Prostate gland (tissue), 2 donors: ENCODE data around the gene CLIC1.

ENCODE experiments used
- POLR2A ChIP-seq: fragments of 450-650 bp; IDR thresholded peaks from one replicate; pipeline ENCODE4 v1.6.1; 2016; ENCODE audit warnings: antibody characterized with exemption, mild to moderate bottlenecking
- TF ChIP-seq, protein P1 (sequence below), 4 experiments: fragments of 200-600 bp in 2 of 4; fragments of 450-650 bp in 2 of 4; sonication (generic) in 2 of 4; IDR thresholded peaks; 1 replicate in 3 of 4; 2 replicates in 1 of 4; pipeline ENCODE4 v1.5.1; 2016 to 2019; ENCODE audit warnings: antibody characterized with exemption in 4 of 4, mild to moderate bottlenecking in 2 of 4, moderate library complexity in 2 of 4

- TF ChIP-seq POLR2A, result no peak
- TF ChIP-seq, protein P1, sequence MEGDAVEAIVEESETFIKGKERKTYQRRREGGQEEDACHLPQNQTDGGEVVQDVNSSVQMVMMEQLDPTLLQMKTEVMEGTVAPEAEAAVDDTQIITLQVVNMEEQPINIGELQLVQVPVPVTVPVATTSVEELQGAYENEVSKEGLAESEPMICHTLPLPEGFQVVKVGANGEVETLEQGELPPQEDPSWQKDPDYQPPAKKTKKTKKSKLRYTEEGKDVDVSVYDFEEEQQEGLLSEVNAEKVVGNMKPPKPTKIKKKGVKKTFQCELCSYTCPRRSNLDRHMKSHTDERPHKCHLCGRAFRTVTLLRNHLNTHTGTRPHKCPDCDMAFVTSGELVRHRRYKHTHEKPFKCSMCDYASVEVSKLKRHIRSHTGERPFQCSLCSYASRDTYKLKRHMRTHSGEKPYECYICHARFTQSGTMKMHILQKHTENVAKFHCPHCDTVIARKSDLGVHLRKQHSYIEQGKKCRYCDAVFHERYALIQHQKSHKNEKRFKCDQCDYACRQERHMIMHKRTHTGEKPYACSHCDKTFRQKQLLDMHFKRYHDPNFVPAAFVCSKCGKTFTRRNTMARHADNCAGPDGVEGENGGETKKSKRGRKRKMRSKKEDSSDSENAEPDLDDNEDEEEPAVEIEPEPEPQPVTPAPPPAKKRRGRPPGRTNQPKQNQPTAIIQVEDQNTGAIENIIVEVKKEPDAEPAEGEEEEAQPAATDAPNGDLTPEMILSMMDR (IDR thresholded peaks at IDR 0.05), result no peak
Measured at GRCh38 chr6:31740397-31741223, 4.3 kb upstream of the CLIC1 start.
